Endothelial cell of umbilical vein (primary cell): ENCODE measurements around the gene UFD1. TPM values are rescaled to one million over a fixed set of nuclear protein-coding genes. Genes with fewer than 3 reads are reported as not detected.

Experiments used
- BruUV-seq: library from RNA; stranded (reverse); fragments of 400-500 nt; replicated peaks from 2 replicates; lab custom pipeline; 2021; lab: Mats Ljungman, UMichigan
- CTCF ChIA-PET: fragments of 300-600, 350-600 bp; sonication (Branson Sonifier 250); formaldehyde crosslinking; loops from one replicate; lab custom pipeline; 2021; ENCODE audit warnings: antibody characterized with exemption, inconsistent platforms; lab: Charles Lee
- POLR2A ChIA-PET: fragments of 300-600, 350-600 bp; sonication (Branson Sonifier 250); formaldehyde crosslinking; loops from one replicate; lab custom pipeline; 2021; ENCODE audit warnings: antibody characterized with exemption, inconsistent platforms; lab: Charles Lee
- DNase-seq: peaks from one replicate; pipeline ENCODE4 v3.0.0-alpha.2; 2011; ENCODE audit warnings: low read depth, low spot score
- FAIRE-seq: peaks from 2 replicates; lab custom pipeline; 2011; peaks lifted over from hg19 to GRCh38; lab: Jason Lieb, UNC
- H2AFZ ChIP-seq: 2 replicates; pipeline ENCODE4 v1.6.0; 2012; ENCODE audit warnings: low read depth, low read length, control low read depth, inconsistent platforms
- H3K27ac ChIP-seq: 2 replicates; pipeline ENCODE4 v1.5.1; 2011; ENCODE audit warnings: low read depth, mild to moderate bottlenecking, control low read depth, low read length, moderate library complexity; ENCODE audit not compliant: insufficient read depth
- H3K27me3 ChIP-seq, 2 experiments: 2 replicates each; pipeline versions ENCODE4 v1.6.0 to v1.6.1; 2011; ENCODE audit warnings: low read length in 2 of 2, mixed read lengths in 1 of 2; ENCODE audit not compliant: control insufficient read depth in 2 of 2, insufficient read depth in 2 of 2
- H3K36me3 ChIP-seq, 2 experiments: 2 replicates in 1 of 2; 3 replicates in 1 of 2; pipeline ENCODE4 v1.5.1; 2011; ENCODE audit warnings: low read length in 2 of 2, mild to moderate bottlenecking in 1 of 2, moderate library complexity in 1 of 2; ENCODE audit not compliant: control insufficient read depth in 2 of 2, insufficient read depth in 2 of 2; ENCODE audit errors: extremely low read depth in 1 of 2
- H3K4me1 ChIP-seq: 3 replicates; pipeline ENCODE4 v1.5.1; 2011; ENCODE audit warnings: mild to moderate bottlenecking, low read length; ENCODE audit not compliant: control insufficient read depth, insufficient read depth; ENCODE audit errors: extremely low read depth
- H3K4me2 ChIP-seq: 2 replicates; pipeline ENCODE4 v1.6.1; 2011; ENCODE audit warnings: low read length, control low read depth, mixed read lengths; ENCODE audit not compliant: insufficient read depth
- H3K4me3 ChIP-seq, 3 experiments: fragments of 200-600 bp in 1 of 3; sonication (generic), shearing (Covaris generic) in 1 of 3; replicated peaks in 1 of 3; 2 replicates each; pipeline ENCODE4 v1.5.1; 2011 to 2016; ENCODE audit warnings: control low read depth in 3 of 3, low read length in 3 of 3, mild to moderate bottlenecking in 2 of 3, inconsistent platforms in 1 of 3, low read depth in 1 of 3, moderate library complexity in 1 of 3; ENCODE audit not compliant: insufficient read depth in 1 of 3
- H3K79me2 ChIP-seq: 2 replicates; pipeline ENCODE4 v1.6.0; 2012; ENCODE audit warnings: low read length, inconsistent platforms; ENCODE audit not compliant: control insufficient read depth, insufficient read depth
- H3K9ac ChIP-seq: replicated peaks from 2 replicates; pipeline ENCODE3; 2011; ENCODE audit warnings: low read length, control low read depth; ENCODE audit not compliant: insufficient read depth; ENCODE audit errors: extremely low read depth
- H3K9me1 ChIP-seq: replicated peaks from 3 replicates; pipeline ENCODE4 v1.6.0; 2011; ENCODE audit warnings: mild to moderate bottlenecking, low read length; ENCODE audit not compliant: control insufficient read depth, insufficient read depth; ENCODE audit errors: extremely low read depth
- H3K9me3 ChIP-seq: replicated peaks from 2 replicates; pipeline ENCODE4 v1.5.1; 2012; ENCODE audit warnings: low read length, inconsistent platforms; ENCODE audit not compliant: control insufficient read depth, insufficient read depth
- H4K20me1 ChIP-seq: replicated peaks from 2 replicates; pipeline ENCODE3; 2011; ENCODE audit warnings: mild to moderate bottlenecking, low read length; ENCODE audit not compliant: control insufficient read depth, insufficient read depth; ENCODE audit errors: extremely low read depth
- EZH2 ChIP-seq: IDR thresholded peaks from 2 replicates; pipeline ENCODE4 v1.6.1; 2012; ENCODE audit warnings: borderline replicate concordance, low read depth, mild to moderate bottlenecking, moderate library complexity, low read length, inconsistent platforms; ENCODE audit not compliant: severe bottlenecking
- GATA2 ChIP-seq: IDR thresholded peaks from 2 replicates; pipeline ENCODE4 v1.7.0; 2011; ENCODE audit warnings: low read depth, mild to moderate bottlenecking, moderate library complexity, mixed read lengths, low read length; ENCODE audit not compliant: insufficient read length, insufficient read depth
- JUN ChIP-seq: IDR thresholded peaks from 2 replicates; pipeline ENCODE4 v1.6.1; 2011; ENCODE audit warnings: borderline replicate concordance, low read depth; ENCODE audit not compliant: insufficient read length, insufficient read depth
- MYC ChIP-seq: IDR thresholded peaks from one replicate; pipeline ENCODE4 v1.6.1; 2011; ENCODE audit warnings: mild to moderate bottlenecking, low read depth, low read length
- POLR2AphosphoS5 ChIP-seq: IDR thresholded peaks from 2 replicates; pipeline ENCODE4 v1.6.1; 2012; ENCODE audit warnings: low read depth, mild to moderate bottlenecking, control low read depth, low read length, moderate library complexity; ENCODE audit not compliant: insufficient read depth
- dilution Hi-C: fragments of 300-500 bp; cut with MboI; formaldehyde crosslinking; loops from one replicate; pipeline ENCODE4 v1.15.0; 2019; ENCODE audit warnings: low sequenced_read_pairs; ENCODE audit not compliant: extremely low pct_ligation_motif_present
- intact Hi-C: fragments of 100-400 bp; cut with micrococcal nuclease; formaldehyde crosslinking; loops from one replicate; pipeline ENCODE4 v1.10.0; 2022
- polyA plus RNA-seq, 4 experiments: library from polyadenylated mRNA; depleted of rRNA in 3 of 4; stranded (reverse) in 3 of 4; unstranded in 1 of 4; fragments of >200 nt; gene quantifications; 2 replicates each; pipeline versions ENCODE4 v1.2.1 to v1.2.3, GENCODE V29; 2011 to 2012; ENCODE audit warnings: missing spikeins in 1 of 4
- total RNA-seq: library from RNA; stranded (reverse); gene quantifications from 2 replicates; pipeline ENCODE4 v1.2.3, GENCODE V29; 2021
- TF ChIP-seq, protein P1 (sequence below), 2 donors: IDR thresholded peaks; 1 replicate in 1 of 2; 2 replicates in 1 of 2; pipeline ENCODE4 v1.5.1; 2011; ENCODE audit warnings: low read length in 2 of 2, mild to moderate bottlenecking in 2 of 2, moderate library complexity in 2 of 2, control low read depth in 1 of 2, inconsistent platforms in 1 of 2, low read depth in 1 of 2; ENCODE audit not compliant: insufficient read depth in 1 of 2; ENCODE audit errors: extremely low read depth in 1 of 2
- TF ChIP-seq, protein P2 (sequence below): IDR thresholded peaks from 2 replicates; pipeline ENCODE4 v1.6.1; 2011; ENCODE audit not compliant: insufficient read depth, insufficient read length

The UFD1 gene
- total and polyA plus RNA-seq, 2 donors (not counting 3 experiments of a cell fraction or from before 2014, with no cell fraction given): 127 to 228 TPM

DNA sequence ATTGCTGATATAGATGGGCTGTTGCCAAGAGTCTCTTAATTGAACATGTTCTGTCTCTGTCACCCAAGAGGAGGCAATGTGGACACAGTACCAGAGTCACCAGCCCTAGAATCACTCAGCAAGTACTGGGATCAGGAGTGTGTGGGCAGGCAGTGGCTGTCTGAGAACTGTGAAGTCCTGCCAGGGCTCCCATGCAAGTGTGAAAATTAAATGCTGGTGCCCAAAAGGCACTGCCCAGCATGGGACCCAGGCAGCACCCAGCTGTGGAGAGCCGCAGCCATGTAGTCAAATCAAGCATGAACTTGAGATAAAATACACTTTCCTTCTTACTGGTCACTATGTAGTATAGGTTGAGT lies 67.3 kb downstream of the UFD1 start:
- TF ChIP-seq MYC: no peak
- no peak for TF ChIP-seq JUN
- TF ChIP-seq, protein P1, sequence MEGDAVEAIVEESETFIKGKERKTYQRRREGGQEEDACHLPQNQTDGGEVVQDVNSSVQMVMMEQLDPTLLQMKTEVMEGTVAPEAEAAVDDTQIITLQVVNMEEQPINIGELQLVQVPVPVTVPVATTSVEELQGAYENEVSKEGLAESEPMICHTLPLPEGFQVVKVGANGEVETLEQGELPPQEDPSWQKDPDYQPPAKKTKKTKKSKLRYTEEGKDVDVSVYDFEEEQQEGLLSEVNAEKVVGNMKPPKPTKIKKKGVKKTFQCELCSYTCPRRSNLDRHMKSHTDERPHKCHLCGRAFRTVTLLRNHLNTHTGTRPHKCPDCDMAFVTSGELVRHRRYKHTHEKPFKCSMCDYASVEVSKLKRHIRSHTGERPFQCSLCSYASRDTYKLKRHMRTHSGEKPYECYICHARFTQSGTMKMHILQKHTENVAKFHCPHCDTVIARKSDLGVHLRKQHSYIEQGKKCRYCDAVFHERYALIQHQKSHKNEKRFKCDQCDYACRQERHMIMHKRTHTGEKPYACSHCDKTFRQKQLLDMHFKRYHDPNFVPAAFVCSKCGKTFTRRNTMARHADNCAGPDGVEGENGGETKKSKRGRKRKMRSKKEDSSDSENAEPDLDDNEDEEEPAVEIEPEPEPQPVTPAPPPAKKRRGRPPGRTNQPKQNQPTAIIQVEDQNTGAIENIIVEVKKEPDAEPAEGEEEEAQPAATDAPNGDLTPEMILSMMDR (IDR thresholded peaks at IDR 0.05; ENCODE audit: extremely low read depth in 1 of 2, insufficient read depth in 1 of 2, low read depth in 1 of 2, low read length in 2 of 2): no peak
- TF ChIP-seq POLR2AphosphoS5: no peak
- TF ChIP-seq, protein P2, sequence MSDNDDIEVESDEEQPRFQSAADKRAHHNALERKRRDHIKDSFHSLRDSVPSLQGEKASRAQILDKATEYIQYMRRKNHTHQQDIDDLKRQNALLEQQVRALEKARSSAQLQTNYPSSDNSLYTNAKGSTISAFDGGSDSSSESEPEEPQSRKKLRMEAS: no peak
- TF ChIP-seq EZH2: no peak
- no peak for TF ChIP-seq GATA2
- POLR2A ChIA-PET: no interaction called here
- H3K4me3 ChIP-seq: no peak overlapping the region
- H3K4me2 ChIP-seq: no peak overlapping the region
- DNase-seq (no peak), FAIRE-seq (no peak)
- no TSS peak for BruUV-seq
- H3K36me3 ChIP-seq: peaks cover 6 to 10% of the 10 kb centered on the region in 2 experiments
- CTCF ChIA-PET: no interaction called here
- no peaks in the 10 kb centered on the region for H4K20me1 ChIP-seq
- H2AFZ ChIP-seq: no peak overlapping the region
- dilution Hi-C loops: no loop called here
- no peaks in the 10 kb centered on the region for H3K4me1 ChIP-seq
- H3K9ac ChIP-seq: no peak overlapping the region
- H3K27ac ChIP-seq: no peak overlapping the region
- peaks cover 56% of the 10 kb centered on the region for H3K79me2 ChIP-seq
- no peaks in the 10 kb centered on the region for H3K9me3 ChIP-seq
- intact Hi-C loops: no loop called here
- H3K27me3 ChIP-seq: no peaks in the 10 kb centered on the region
- H3K9me1 ChIP-seq: no peaks in the 10 kb centered on the region
